Measurements from ENCODE around the gene STK32B.

DNA sequence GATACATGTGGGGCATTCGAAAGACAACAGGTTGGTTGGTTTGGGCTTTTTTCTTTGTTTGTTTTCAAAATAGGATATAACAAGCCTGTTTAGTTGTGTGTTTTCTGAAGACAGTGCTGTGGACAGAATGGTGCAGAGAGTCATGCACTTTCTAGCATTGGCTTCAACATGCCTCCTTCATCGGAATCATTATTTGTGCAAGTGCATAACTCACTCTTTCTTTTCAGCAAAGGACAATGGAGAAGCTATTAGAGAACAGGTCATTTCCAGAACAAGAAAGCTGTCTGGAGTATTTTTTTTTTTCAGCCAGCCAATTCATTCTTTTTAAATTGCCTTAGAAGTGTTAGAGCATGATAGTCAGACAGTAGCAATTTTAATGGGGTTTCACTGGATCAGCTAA lies 225.8 kb downstream of the STK32B start:
- TF ChIP-seq, protein P1, sequence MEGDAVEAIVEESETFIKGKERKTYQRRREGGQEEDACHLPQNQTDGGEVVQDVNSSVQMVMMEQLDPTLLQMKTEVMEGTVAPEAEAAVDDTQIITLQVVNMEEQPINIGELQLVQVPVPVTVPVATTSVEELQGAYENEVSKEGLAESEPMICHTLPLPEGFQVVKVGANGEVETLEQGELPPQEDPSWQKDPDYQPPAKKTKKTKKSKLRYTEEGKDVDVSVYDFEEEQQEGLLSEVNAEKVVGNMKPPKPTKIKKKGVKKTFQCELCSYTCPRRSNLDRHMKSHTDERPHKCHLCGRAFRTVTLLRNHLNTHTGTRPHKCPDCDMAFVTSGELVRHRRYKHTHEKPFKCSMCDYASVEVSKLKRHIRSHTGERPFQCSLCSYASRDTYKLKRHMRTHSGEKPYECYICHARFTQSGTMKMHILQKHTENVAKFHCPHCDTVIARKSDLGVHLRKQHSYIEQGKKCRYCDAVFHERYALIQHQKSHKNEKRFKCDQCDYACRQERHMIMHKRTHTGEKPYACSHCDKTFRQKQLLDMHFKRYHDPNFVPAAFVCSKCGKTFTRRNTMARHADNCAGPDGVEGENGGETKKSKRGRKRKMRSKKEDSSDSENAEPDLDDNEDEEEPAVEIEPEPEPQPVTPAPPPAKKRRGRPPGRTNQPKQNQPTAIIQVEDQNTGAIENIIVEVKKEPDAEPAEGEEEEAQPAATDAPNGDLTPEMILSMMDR (IDR thresholded peaks at IDR 0.05) = no peak
- TF ChIP-seq POLR2A (IDR thresholded peaks at IDR 0.05) = no peak
